Activated CD4-positive, alpha-beta T cell treated with anti-CD3 and anti-CD28 coated beads, Interleukin-2, amount 50 U/mL, for 24 hours (primary cell): Measurements from ENCODE around the gene MOB1B.
"Not testable (repeated sequence)": the region's sequence is repeated elsewhere in the genome, so short reads cannot be mapped to it uniquely, and the experiment has no call there.

Experiments
- DNase-seq, 2 donors: peaks; one replicate each; pipeline ENCODE4 v3.0.0-alpha.2; 2020; ENCODE audit warnings: low read depth in 1 of 2, low spot score in 1 of 2

Gene MOB1B

DNA sequence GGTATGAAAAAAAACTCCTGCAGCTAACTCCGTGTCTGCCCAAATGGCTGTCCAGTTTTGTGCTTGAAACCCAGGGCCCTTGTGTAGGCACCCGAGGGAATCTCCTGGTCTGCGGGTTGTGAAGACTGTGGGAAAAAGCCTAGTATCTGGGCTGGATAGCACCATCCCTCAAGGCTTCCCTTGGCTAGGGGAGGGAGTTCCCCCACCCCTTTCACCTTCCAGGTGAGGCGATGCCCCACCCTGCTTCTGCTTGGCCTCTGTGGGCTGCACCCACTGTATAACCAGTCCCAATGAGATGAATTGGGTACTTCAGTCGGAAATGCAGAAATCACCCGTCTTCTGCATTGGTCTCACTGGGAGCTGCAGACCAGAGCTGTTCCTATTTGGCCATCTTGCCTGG is 102.9 kb downstream of the MOB1B start:
- not testable (repeated sequence) for DNase-seq

DNA sequence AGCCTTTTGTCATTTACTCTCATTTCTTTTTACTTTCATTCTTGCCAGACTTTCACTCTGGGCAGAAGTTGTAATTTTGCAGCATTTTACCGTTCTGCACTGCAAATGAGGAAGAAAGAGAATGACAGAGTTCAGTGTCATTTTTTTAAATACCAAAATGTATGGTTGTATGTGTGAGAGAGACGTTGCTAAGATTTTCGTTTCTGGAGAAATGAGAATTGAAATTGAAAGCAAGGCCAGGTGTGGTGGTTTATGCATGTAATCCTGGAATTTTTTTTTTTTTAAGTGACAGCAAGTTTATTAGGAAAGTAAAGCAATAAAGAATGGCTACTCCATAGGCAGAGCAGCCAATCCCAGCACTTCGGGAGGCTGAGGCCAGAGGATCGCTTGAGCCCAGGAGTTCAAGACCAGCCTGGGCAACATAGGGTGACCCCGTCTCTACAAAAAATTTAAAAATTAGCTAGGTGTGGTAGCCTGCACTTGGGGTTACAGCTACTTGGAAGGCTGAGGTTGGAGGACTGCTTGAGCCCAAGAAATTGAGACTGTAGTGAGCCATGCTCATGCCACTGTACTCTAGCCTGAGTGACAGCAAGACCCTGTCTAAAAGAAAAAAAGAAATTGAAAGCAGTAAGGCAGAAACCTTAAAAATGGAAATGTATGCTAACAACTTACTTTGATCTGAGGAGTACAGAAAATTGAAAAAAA is 104.2 kb downstream of the MOB1B start:
- DNase-seq: no peak

DNA sequence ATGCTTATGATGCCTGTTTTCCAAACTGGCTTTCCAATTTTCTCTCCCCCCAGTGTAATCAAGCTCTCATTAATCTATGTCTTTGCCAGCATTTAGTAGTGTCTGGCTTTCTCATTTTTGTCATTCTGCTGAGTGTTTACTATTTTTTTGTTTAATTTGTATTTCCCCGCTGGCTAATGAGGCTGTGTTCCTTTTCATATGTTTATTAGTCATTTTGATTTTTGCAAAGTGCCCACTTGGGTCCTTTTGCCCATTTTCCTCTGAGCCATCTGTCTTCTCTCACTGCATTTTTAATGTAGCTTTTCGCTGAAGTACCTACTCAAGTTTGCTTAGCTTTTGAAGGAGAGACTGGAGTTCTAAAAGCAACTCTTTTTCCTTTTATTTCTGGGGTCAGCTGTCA is 106.0 kb downstream of the MOB1B start:
- DNase-seq: no peak

DNA sequence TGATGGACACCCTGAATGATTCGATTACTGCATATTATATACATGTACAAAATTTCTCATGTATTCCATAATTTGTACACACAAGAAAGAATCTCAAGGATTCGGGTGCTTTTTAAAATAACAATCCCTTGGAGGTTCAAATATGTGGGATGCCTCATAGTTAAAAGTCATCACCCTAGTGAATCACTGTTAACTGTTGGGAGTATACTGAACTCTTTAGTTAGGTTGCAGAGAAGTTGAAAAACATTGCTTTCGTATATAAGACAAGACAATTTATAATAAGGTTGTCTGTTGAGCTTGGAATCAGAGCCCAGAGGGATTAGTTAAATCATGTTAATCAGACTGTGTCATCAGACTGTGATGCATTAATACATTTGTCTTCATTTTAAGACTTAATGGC is 106.9 kb downstream of the MOB1B start:
- DNase-seq: no peak

DNA sequence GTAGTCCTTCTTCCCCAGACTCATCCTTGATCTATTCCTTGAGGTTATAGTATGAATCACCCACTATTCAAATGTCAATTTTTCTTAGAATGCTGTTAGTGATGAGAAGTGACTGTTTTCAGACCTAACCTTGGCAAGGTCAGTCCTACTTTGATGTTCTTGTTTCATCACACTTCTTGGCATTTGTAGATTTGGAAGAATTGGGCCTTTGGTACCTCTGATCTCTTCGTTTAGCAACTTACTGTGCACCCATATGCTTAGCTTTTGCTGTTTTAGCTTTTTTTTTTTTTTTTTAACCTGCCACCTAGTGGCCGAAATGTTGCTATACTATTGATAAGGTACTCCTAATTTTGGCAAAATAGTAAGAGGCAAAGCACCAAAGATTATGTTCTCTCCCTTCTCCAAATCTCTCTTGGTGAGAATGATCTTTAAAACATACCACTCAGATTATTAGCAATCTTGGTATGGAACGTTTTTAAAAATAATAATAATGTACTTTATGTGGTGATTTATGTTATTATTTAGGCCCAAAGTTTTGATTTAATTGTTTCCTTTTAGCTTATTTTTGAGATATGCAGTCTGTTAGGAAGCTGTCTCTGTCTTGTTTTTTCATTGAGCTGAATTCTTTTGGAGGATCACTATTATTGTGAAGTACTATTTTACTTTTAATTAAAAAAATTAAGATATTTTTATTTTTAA is 107.9 kb downstream of the MOB1B start:
- no peak for DNase-seq

DNA sequence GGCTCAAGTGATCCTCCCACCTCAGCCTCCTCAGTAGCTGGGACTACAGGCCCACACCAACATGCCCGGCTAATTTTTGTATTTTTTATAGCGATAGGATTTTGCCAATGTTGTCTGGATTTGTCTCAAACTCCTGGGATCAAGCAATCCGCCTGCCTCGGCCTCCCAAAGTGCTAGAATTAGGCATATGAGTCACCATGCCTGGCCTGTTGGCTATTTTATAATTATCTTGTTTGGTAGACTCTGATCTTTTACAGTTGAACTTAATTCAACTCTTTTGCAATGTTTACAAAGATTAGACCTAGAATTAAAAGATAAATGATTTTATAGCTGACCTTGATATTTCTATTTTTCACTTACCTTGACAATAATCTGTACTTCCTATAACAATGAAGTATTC is 109.3 kb downstream of the MOB1B start:
- no peak for DNase-seq

DNA sequence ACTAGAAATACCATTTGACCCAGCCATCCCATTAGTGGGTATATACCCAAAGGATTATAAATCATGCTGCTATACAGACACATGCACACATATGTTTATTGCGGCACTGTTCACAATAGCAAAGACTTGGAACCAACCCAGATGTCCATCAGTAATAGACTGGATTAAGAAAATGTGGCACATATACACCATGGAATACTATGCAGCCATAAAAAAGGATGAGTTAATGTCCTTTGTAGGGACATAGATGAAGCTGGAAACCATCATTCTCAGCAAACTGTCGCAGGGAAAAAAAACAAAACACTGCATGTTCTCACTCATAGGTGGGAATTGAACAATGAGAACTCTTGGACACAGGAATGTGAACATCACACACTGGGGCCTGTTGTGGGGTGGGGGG is 115.2 kb downstream of the MOB1B start:
- DNase-seq: not testable (repeated sequence)

DNA sequence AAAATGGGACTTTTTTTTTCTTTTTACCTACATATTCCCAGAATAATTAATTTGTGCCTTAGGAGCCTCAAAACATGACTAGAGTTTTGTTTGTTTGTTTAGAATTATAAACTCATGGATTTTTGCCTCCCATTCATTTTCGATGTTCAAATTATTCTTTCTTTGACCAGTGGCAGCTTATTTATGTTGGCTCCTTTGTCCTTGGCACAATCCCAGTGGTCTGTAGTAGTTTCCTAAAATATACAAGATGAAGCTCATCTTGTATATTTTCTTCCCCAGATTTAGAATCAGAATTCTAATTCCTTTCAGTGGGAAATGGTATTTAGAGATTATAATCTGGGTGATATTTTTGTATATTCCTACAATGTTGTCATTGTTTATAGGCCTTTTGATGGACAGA is 118.4 kb downstream of the MOB1B start:
- no peak for DNase-seq

DNA sequence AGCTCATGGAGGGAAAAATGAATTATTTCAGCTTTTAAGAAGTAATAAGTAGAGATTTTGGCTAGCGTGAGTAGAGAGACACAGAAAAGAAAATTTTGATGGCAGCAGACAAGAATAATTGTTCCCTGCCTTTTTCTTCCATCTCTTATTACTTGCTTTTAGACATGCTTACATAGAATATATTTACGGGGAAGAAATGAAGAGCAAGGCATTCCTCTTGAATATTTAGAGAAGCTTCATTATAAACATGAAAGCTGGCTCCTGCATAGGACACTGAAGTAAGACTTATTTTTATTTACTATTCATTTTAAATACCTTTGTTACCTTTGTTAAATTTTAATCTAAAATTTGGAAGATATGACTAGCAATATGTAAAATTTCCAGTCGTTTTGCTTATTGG is 123.5 kb downstream of the MOB1B start:
- no peak for DNase-seq

DNA sequence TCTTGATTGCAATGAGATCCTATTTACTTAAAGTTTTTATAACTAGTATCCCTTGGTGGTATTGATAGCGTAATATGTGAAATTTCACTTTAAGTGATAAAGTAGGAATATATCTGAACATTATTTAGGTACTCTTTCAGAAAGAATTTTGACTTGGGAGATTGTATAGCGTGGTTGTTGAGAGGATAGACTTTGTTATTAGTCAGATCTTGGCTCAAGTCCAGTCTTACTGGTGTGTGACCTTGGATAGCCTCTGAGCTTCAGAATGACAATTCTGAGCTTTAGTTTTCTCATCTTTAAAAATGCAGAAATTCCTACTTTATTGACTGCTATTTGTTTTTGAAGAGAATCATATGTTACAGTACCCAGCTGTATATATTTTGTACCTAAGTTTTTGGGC is 123.9 kb downstream of the MOB1B start:
- no peak for DNase-seq

DNA sequence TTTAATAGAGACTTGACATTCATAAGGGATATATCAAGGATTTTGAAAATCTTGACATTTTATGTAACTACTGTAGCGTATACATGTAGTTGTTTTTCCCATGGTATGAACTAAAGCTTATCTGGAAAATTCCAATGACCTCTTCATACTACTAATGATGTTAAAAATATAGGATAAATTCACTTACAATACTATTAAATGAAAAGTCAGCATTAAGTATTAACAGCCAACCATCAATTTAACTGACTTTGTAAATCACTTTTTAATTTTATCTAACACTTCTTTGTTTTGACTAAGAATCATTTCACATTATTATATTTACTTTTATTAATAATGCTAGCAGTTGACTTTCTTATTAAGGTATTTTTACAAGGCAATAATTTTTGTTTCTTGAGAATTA is 125.4 kb downstream of the MOB1B start:
- no peak for DNase-seq

DNA sequence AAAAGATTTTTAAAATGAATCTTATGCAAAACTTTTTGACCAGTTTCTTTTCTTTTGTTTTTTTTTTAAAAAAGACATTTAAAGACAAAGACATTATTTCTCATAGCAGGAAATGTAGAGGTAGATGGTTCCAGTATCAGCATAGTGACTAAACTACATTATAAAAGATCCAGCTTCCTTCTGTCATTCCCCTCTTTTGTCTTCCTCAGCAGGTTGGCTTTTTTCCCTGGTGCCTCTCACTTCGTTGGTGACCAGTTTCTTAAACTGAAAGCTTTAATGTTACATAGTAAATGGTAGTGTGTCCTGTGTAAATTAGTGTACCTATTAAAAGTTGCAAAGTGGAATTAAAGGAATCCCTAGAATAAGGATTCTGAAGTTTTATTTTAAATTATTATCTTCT is 127.3 kb downstream of the MOB1B start:
- no peak for DNase-seq

DNA sequence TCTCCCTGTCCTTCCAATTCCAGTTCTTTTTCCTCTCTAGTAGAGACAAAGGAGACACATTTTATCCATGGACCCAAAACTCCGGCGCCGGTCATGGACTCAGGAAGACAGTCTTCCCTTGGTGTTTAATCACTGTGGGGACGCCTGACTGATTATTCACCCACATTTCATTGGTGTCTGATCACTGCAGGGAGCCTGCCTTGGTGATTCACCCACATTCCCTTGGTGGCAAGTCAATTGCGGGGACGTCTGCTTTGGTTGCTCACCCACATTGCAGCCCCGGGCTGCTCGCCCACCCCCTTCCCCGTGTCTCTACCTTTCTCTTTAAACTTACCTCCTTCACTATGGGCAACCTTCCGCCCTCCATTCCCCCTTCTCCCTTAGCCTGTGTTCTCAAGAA is 129.9 kb downstream of the MOB1B start:
- DNase-seq: not testable (repeated sequence)
